Mesothelial cell of epicardium (in vitro differentiated cells): Measurements from ENCODE around the gene SNX32. TPM values are rescaled to one million over a fixed set of nuclear protein-coding genes. Genes with fewer than 3 reads are reported as not detected.

Source experiments
- DNase-seq, 2 experiments: peaks; one replicate each; pipeline ENCODE4 v3.0.0; 2021; ENCODE audit warnings: low spot score in 2 of 2; ENCODE audit not compliant: unreplicated experiment in 2 of 2
- H3K27ac Mint-ChIP-seq: 2 replicates; pipeline ENCODE4 v1.8.0; 2021; ENCODE audit warnings: mixed read lengths
- H3K27me3 Mint-ChIP-seq: 2 replicates; pipeline ENCODE4 v1.8.0; 2021; ENCODE audit warnings: low read depth, mixed read lengths
- H3K36me3 Mint-ChIP-seq: 2 replicates; pipeline ENCODE4 v1.8.0; 2021; ENCODE audit warnings: mixed read lengths
- H3K4me1 Mint-ChIP-seq: 2 replicates; pipeline ENCODE4 v1.8.0; 2021; ENCODE audit warnings: mixed read lengths
- H3K4me3 Mint-ChIP-seq: 2 replicates; pipeline ENCODE4 v1.8.0; 2021; ENCODE audit warnings: mild to moderate bottlenecking, moderate library complexity, mixed read lengths
- H3K9me3 Mint-ChIP-seq: 2 replicates; pipeline ENCODE4 v1.8.0; 2021; ENCODE audit warnings: mixed read lengths
- CTCF ChIP-seq: fragments of 200-600 bp; sonication (generic); IDR thresholded peaks from one replicate; pipeline ENCODE4 v1.5.0; 2021; ENCODE audit warnings: antibody characterized with exemption; ENCODE audit not compliant: unreplicated experiment
- total RNA-seq: library from RNA; stranded (reverse); gene quantifications from 3 replicates; pipeline ENCODE4 v1.2.1, GENCODE V29; 2021

Gene SNX32
- total RNA-seq, 1 donor from 2014 or later = 10.7 TPM

GRCh38 chr11:65851811-65852507 lies 18.2 kb downstream of the SNX32 start:
- H3K27me3 Mint-ChIP-seq = no peaks in the 10 kb centered on the region
- H3K4me1 Mint-ChIP-seq = peaks cover 15% of the 10 kb centered on the region
- DNase-seq = no peak
- no peaks in the 10 kb centered on the region for H3K9me3 Mint-ChIP-seq
- peaks cover 38% of the 10 kb centered on the region for H3K36me3 Mint-ChIP-seq
- no peak overlapping the region for H3K4me3 Mint-ChIP-seq
- no peak overlapping the region for H3K27ac Mint-ChIP-seq
- no peak for TF ChIP-seq CTCF

- TF ChIP-seq CTCF = no peak
- H3K9me3 Mint-ChIP-seq = no peaks in the 10 kb centered on the region
- H3K27me3 Mint-ChIP-seq = no peaks in the 10 kb centered on the region
- H3K4me3 Mint-ChIP-seq = no peak overlapping the region
- peaks cover 38% of the 10 kb centered on the region for H3K36me3 Mint-ChIP-seq
- no peak overlapping the region for H3K27ac Mint-ChIP-seq
- no peak for DNase-seq
- peaks cover 15% of the 10 kb centered on the region for H3K4me1 Mint-ChIP-seq
Measured at GRCh38 chr11:65852508-65853245, 18.9 kb downstream of the SNX32 start.

- H3K27ac Mint-ChIP-seq = peak overlapping the region; percentile 12
- TF ChIP-seq CTCF = no peak
- H3K9me3 Mint-ChIP-seq = no peaks in the 10 kb centered on the region
- peaks cover 38% of the 10 kb centered on the region for H3K36me3 Mint-ChIP-seq
- DNase-seq = no peak
- peaks cover 18% of the 10 kb centered on the region for H3K4me1 Mint-ChIP-seq
- no peak overlapping the region for H3K4me3 Mint-ChIP-seq
- no peaks in the 10 kb centered on the region for H3K27me3 Mint-ChIP-seq
Measured at GRCh38 chr11:65853246-65853979, 19.6 kb downstream of the SNX32 start.

GRCh38 chr11:65854161-65854592 lies 20.4 kb downstream of the SNX32 start:
- Mint-ChIP-seq H3K4me3 (peak overlapping the region; percentile 4), H3K27ac (no peak overlapping the region), H3K36me3 (peaks cover 38% of the 10 kb centered on the region), H3K27me3 (no peaks in the 10 kb centered on the region), H3K9me3 (no peaks in the 10 kb centered on the region), H3K4me1 (peaks cover 24% of the 10 kb centered on the region)
- TF ChIP-seq CTCF = no peak
- DNase-seq = peak in 1 of 2 experiments; percentile 20

- peak overlapping the region; percentile 50 for H3K27ac Mint-ChIP-seq
- H3K36me3 Mint-ChIP-seq = peaks cover 38% of the 10 kb centered on the region
- no peaks in the 10 kb centered on the region for H3K9me3 Mint-ChIP-seq
- H3K4me1 Mint-ChIP-seq = peaks cover 28% of the 10 kb centered on the region
- no peaks in the 10 kb centered on the region for H3K27me3 Mint-ChIP-seq
- peak in 1 of 2 experiments; percentile 34 for DNase-seq
- TF ChIP-seq CTCF = no peak
- H3K4me3 Mint-ChIP-seq = peak overlapping the region; percentile 79
Measured at GRCh38 chr11:65854852-65855837, 21.4 kb downstream of the SNX32 start.
